HG03103 (cell line): ENCODE results near the gene CENPVL3.
"Not testable (repeated sequence)": the region's sequence is repeated elsewhere in the genome, so short reads cannot be mapped to it uniquely, and the experiment has no call there.

Source experiments
- ATAC-seq: cut with Tn5 transposase; IDR thresholded peaks from one replicate; pipeline ENCODE4 v1.9.1; 2021; ENCODE audit warnings: low read depth; ENCODE audit not compliant: unreplicated experiment

The CENPVL3 gene

GRCh38 chrX:51618241-51619155, at the start of gene CENPVL3:
Gene CENPVL3, minus strand, starts transcription at chrX:51618912. Its CDS starts 39 bp downstream, at chrX:51618873.
- not testable (repeated sequence) for ATAC-seq

DNA sequence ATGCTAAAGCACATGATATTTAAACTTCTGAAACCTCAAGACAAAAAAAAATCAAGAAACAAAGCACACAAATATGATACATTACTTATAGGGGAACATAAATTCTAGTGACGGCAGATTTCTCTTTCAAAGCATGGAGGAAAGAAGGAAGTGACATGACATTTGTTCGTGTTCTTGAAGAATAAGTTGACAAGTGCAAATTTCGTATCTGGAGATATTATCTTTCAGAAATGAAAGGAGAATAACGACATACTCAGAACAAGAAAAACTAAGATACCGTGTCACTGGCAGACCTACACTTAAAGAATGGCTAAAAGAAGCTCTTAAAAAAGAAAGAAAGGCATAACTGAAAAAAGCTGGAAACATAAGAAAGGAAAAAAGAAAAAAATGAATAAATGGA, 47.3 kb upstream of the CENPVL3 start:
- no peak for ATAC-seq

DNA sequence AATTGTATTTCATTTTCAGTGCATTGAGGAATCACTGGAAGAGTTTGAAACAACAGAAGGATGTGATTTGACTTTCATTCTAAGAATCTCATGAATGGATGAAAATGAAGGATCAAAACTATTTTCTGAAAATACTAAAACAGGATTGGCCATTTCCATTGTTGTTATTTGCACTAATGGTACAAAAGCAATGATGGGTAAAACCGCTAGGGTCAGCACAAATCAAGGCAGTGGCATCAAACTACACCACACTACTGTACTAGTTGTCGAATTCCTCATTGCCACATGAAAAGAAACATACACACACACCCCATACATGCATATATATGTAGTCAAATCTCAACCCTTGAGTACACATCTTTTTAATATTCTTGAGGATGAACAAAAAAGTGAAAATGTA, 24.7 kb upstream of the CENPVL3 start:
- ATAC-seq, result no peak

DNA sequence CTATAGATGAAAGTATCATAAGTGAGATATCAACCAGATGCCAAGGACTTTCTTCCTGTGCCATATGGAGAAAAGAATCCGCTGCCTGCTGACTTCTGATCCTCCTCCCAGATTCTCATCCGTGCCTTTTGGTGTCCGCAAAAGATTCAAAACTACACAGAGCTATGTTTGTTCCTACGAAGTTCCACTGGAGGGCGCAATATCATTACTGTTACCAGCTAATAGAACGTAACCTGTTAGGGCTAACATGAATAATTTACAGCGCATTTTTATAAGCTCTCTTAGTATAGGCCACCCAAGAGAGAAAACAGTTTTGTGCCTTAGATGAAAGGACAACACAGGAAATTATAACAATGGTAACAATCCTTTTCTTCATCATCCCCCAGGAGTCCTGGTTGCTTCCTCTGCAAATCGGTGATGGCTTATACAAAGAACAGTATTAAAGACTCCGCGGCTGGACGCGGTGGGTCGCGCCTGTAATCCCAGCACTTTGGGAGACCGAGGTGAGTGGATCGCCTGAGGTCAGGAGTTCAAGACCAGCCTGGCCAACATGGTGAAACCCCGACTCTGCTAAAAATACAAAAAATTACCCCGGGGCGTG, 22.8 kb upstream of the CENPVL3 start:
- ATAC-seq, result no peak

GRCh38 chrX:51636511-51636910, 17.8 kb upstream of the CENPVL3 start:
- ATAC-seq, result not testable (repeated sequence)

DNA sequence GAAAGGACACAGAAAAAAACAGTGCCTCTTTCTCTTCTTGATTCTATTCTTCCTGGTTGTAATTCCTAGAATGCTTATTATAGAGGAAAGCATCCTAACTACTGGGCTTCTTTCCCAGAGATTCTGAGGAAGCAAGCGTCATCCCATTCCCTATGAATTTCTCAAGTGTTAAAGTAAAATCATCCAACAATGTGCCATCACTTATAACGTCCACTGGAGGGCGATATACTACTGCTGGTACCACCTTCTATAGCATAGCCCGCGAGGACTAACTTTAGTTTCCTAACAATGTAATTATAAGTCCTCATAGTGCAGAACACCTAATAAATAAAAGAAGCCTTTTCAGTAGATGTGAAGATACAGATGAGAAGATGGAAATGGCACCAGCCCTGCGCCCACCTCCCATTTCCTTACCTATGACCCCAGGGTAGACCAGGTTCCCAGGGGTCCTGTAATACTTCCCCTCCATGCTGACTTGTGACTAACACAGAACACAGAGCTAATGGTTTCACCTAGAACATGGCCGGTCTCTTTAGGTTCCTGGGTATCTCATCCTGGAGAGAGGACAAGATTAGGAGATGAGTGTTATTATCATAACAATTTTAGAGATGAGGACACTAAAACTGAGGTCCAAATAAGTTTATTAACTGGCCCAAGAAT, 4.2 kb downstream of the CENPVL3 start:
- ATAC-seq, result no peak

DNA sequence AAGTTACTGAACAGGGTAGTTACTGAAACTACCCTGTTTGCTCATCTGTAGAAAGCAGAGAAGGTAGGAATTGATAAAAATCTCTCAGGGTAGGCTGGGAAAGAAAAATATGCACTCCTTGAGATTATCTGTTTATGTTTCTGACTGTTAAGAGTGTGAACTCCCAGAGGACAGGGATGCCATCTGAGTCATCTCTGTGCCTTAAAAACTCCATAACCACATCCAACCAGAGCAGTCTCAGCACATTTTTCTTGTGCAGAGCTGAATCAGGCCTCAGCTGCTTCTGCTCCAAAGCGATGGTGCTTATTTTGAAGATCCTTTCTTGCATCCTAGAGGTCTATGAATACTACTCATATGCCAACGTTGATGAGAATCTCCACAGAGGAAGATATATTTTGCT, 9.9 kb downstream of the CENPVL3 start:
- ATAC-seq, result no peak

- no peak for ATAC-seq
Measured at GRCh38 chrX:51608126-51608525, 10.6 kb downstream of the CENPVL3 start.

DNA sequence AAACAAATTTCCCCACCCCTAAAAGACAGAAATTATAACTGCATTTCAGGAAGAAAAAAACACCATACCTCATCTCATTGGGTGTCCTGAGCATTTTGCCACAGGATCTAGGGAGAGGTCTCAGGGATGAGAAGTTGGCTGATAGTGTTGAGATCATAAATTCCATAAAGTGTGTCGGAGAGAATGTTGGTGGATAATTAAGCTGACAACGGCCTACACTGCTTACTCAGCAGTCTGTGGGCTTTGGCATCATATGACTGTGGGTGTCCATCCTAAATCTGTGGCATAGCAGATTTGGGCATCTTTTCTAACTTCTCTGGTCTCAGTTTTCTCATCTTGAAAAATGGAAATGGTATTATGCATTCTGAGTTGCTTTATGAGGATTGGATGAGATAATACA, 12.3 kb downstream of the CENPVL3 start:
- ATAC-seq, result no peak

- ATAC-seq, result no peak
Measured at GRCh38 chrX:51598899-51599298, 19.8 kb downstream of the CENPVL3 start.

- ATAC-seq, result no peak
Measured at GRCh38 chrX:51571874-51572273, 46.8 kb downstream of the CENPVL3 start.

DNA sequence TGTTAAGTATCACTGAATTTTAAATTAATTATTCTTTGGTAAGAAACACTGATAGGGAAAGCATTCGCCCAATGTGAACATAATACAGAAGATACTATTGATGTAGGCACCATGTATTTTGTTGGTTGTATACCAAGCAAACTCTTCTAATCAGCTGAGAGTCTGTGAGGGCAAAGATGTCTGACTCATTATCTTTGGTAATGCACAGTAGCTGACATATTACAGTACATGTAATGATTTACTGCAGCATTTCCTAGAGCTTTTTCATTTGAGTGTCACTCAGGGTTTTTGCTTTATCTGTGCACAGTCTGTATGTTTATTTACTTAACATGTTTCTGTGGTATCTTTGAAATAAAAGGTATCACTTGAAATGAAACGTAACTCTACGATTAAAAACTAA, 49.2 kb downstream of the CENPVL3 start:
- no peak for ATAC-seq

GRCh38 chrX:51568586-51568985, 50.1 kb downstream of the CENPVL3 start:
- no peak for ATAC-seq
